Epidermal melanocyte (primary cell): Measurements from ENCODE around the gene CACNA2D3.

Experiments used
- DNase-seq: peaks from one replicate; pipeline ENCODE4 v3.0.0; 2011; ENCODE audit warnings: low spot score; ENCODE audit not compliant: insufficient read length

CACNA2D3 gene

DNA sequence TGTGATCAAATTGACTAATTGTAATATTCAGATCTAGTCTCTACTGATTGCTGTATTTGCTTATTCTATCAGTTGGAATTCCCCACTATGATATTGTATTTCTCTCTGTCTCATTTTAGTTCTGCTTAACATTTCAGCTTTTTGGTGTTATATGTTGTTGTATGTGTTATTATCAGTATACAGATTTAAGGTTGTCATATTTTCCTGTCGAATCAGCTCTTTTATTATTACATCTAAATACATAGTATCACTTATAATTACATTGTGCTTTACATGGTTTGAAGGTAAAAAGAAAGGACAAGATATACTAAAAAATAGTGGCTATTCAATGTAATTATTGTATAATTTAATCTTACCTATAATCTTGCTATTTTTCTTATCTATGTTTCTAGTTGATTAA lies 598.3 kb downstream of the CACNA2D3 start:
- DNase-seq, result no peak

DNA sequence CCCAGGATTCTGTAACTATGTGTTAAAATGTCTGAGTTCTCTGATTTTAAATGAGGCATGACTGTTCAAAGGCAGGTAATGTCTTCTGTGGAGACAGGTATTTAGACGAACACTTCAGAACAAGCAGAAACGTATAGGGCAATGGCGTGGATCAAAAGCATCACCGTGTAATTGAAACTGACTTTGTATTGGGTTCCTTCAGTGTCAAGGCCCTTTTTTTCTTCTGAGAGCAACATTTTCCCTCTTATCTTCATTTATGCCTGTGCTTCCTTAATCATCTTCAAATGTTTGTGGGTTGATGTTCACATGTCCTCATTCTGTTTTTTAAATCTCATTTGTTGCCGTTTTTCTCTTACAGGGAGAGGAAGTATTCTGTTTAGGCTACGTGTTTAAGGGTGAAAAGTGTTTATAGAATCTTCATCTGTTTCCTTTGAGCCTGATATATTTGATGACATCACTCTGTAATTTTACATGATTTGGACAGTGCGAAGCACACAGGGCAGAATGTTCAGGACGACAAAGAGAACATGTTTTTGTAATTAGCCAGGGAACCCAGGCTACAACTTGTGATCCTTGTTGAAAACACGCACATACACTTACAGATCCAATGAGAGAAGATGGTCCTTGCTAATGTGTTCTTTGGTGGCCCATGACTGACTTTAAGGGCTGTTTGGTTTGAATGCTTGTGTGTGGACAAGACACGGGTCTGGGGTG lies 609.5 kb downstream of the CACNA2D3 start:
- no peak for DNase-seq

DNA sequence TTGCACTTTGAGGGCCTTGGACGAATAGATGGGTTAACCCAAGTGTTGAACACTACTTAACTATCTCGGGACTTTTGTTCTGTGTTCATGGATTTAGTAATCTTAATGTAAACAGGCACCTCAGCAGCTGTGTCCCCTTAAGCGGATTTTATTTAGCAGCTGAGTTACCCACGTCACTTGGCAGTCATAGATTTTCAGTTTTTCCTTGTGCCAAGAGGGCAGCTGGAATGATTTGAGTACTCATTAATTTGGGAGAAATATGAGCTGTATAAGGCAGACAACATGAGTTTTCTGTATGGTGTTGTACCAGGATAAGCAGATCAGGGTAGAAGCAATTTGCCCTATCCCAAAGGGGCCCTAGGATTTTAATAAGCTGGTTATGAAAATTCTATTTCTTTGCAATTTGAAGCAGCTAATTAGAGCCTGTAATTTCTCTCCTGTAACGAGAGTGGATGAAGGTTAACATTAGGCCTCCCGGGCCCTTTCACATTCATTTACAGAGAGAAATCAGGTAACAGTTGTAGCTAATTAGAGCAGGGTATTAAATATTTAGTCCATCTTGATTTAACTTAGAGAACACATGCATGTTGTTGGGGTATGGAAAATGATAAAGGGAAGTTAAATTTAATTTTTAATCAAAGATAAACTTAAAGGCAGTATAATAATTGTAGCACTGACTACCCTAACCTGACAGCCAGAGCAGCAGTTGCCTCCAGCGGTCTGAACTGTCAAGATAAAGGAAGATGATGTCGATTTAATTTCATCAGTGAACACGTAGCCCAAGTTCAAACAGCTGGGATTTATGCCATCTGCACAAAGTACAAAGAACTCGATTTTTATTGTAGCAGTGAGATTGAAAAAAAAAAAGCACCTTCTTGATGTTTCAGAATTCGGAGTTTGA lies 611.0 kb downstream of the CACNA2D3 start:
- no peak for DNase-seq

DNA sequence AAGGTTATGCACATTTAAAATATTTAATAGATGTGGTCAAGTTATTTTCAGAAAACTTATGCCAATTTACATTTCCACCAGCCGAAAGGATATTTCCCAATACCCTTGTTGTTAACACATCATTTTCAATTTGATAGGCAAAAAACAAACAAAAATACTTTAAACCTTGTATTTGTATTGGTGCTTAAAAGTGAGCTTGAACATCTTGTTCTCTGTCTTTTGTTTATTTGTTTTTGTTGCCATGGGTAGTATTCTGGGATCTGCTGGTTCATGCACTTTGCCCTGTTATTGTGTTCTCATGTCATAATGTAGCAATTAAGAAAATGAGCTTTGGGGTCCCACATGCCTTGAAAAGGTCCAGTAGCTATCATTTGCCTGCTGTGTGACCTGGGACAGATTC lies 614.1 kb downstream of the CACNA2D3 start:
- DNase-seq, result no peak

DNA sequence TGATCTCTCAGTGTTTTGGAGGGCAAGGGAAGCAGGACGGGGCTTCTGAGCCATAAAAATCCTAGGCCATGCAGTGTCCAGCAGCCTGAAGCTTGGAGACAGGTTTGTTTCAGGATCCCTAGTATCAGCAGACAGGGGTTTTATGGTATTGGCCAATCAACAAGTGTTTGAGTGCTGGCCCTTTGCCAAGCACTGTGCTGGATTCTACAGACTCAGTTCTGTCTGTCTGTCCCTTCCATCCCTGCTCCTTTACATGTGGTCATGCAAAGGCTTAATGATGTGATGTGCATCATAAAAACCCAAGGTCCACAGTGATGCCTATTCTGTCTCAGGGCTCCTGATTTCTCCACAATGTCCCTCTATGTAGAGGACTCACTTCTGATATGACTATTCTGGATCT lies 621.4 kb downstream of the CACNA2D3 start:
- no peak for DNase-seq

DNA sequence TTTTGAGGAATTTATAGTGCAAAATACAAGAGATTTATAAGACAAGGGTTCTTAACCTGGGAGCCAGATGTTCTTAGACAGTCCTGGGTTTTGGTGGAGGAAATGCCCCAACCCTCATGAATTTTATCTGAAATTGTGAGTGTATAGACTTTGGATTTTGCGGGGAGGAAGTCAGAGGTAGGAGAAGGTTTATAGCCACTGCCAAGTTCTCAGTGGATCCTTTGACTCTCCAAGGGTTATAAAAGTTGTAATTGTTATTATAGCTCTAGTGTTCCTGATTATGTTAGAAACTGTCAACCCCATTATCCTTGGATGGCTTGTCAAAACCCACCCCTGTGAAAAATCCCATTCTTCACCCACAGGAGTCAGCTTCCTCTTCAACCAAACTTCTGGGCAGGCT lies 621.9 kb downstream of the CACNA2D3 start:
- no peak for DNase-seq

DNA sequence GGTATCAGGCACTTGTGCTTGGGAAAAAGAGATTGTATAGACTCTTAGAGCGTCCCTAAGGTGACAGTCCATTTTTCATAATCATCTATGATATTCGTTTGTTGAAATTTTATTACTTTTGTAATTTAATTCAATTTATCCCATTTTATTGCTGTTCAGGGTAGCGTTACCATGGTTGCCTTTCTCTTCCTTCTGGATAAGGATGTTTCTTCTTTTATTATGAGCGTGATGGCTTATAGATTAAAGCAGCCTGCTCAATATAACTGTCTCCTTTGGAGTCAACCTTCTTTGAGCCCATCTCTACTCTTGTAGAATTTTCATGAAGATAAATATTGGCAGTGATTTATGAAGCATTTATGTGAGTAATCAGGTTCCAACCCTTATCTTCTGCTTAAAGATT lies 623.5 kb downstream of the CACNA2D3 start:
- DNase-seq, result no peak

DNA sequence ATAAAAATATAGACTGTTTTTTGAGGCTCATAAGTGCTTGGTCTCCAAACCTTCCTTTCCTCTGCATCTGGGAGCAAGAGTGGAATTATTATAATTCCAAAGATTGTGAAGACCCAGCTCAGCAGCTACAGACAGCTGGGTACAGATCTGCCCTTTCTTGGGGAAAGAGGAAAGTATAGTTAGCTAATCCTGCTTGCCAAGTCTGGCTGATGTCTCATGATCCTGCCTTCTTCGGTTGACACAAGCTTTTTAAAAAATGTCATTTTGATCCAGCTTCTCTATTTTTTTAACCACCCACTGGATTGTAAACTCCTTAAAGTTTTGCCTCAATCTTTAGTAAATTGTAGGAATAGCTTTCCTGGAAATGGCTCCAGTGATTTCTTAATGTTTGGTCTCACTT lies 624.4 kb downstream of the CACNA2D3 start:
- no peak for DNase-seq

DNA sequence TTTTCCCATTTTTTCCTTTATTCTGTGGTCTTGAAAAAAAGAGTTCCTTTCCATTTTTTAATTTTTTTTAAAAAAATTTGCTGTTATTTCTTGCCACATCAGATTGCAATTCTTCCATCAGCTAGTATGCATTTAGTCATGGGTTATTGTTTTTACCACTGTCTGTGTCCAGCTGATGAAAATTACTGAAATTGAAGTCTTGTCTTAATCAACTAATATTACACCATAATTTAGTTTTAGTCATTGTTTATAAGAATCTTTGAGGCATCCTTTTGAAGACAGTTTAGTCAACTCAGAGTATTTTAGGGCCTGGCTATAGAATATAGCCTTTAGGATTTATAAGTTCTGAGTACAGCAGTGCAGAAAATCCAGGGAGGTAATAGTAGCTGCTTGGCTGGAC lies 633.4 kb downstream of the CACNA2D3 start:
- DNase-seq, result no peak

DNA sequence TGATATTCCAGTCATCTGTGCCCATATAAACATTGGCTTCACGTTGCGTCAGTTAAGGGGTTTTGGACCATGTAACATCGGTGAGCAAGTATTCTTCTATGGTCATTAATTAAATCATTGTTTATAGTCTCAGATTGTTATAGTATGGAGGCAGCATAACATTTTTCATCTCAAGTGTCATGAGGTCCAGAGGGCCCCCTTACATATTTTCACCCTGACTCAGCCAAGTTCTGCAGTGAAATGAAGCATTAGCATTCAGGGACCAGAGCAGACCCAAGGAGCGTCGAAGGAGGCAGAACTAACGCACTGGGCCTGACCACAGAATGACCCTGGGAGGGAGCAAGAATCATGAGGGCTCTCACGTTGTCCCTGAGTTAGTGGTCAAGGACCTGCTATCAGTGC lies 634.0 kb downstream of the CACNA2D3 start:
- DNase-seq, result no peak

DNA sequence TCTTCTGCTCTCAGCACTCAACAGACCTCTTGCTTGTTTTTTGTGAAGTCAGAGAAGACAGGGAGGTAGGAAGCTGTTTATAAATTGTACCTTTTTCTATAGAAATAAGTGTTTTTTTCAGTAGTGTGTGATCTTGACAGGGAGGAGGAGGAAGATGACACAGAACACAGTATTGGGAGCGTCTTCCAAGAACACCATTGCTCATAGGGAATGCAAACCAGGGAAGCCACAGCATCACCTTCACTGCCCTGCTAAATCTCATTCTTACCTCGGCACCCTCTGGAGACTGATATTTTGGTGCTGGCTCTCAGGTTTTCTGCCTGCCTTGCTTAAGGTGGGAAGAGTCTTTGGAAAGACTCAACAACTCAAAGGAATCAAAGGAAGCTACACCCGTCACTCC lies 636.1 kb downstream of the CACNA2D3 start:
- no peak for DNase-seq

DNA sequence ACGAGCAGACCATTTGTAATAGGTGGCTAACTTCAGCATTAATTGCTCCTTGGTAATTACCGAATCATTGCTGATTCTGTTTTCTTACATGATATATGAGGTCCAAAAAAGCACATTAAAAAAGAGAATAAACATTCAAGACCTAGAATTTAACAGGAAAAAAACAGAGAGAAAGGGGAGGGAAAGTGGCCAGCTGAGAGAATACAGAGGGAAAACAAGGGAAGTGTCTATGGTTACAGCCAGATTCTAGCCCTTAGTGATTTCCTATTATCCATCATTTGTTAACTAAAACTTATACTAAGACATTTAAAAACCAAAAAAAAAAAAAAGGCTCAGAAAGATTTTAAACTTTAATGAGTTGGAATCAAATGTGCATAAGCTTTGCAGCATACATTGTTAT lies 636.8 kb downstream of the CACNA2D3 start:
- DNase-seq, result no peak

DNA sequence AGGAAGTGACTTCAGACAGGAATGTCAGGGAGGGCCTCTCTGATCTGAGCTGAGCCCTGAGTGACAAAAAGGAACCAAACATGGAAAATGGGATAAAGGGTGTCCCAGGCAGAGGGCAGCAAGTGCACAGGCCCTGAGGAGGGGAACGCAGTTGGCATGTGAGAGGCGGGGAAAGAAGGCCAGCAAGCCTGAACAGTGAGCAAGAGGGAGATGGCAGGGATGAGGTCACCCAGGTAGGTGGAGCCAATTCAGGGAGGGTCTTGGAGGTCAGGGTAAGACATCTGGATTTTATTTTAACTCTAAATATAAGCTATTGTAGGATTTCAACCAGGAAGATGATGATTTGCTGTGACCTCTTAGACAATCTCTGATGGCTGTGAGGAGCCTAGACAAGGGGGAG lies 637.8 kb downstream of the CACNA2D3 start:
- no peak for DNase-seq

DNA sequence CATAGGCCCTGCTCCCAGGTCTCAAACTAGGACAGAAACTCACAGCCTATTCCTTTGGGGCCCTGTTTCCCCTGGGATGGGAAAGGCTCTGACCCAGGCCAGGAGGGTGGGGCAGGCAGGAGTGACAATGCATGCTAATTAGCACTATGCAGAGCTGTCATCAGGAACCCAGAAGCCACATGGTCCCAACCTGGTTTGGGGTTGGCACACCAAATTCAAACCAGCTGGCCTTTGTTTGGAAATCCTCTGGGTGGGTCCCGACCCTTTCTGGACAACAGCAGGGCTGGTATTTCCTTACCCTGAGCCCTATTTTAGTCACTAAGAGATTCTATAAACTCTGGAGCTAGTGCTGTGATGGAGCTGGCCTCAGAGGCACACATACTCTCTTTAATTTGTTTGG lies 639.3 kb downstream of the CACNA2D3 start:
- DNase-seq, result no peak

DNA sequence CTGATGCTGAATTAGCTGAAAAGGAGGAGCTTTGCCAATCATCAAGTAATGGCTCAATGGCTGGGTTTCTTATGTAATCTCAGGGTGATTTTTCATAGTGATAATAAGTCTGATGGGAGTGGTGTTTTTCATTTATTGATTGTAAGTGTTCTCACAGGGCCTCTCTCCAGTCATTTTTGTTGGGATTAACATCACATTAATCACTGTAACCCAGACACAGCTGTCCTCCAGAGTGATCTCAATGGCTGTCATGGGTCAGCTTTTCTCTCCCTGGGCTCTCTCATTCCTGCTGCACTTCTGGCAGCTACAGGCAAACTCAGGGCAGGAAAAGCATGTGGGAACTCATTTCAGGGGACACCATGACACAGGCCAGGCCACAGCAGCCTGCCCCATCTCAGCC lies 642.6 kb downstream of the CACNA2D3 start:
- no peak for DNase-seq

DNA sequence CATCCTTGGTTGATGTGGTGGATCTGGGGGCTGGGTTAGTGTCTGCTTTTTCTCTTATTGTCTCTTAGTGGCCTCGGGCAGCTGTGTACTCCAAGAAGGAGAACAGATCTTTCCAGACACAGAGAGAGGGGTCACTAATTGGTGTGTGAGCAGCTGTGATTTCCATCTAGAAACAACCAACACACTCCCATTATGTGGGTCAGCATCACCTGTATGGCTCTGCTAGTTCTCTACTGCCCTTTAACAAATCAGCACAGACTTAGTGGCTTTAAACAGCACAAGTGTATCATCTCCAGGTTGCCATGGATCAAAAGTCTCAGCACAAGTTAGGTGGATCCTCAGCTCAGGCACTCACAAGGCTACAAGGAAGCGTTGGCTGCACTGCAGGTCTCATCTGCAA lies 648.7 kb downstream of the CACNA2D3 start:
- DNase-seq, result no peak

DNA sequence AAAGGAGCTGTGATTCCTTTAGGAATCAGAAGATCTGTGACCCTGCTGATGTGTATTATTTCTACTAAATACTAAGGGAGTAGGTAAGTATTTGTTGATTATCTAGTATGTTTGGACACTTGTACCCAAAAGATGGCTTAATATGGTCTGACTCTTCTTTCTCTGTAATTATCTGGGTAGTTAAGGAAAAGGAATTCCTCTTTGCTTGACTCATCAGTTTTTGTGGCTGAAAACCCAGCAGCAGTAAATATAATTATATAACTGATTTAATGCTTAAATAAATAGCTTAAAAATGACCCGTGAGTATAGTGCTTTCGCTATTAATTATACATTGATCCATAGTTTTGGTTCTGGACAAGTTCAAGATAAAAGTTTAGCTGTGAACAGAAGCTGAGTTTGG lies 649.7 kb downstream of the CACNA2D3 start:
- no peak for DNase-seq

DNA sequence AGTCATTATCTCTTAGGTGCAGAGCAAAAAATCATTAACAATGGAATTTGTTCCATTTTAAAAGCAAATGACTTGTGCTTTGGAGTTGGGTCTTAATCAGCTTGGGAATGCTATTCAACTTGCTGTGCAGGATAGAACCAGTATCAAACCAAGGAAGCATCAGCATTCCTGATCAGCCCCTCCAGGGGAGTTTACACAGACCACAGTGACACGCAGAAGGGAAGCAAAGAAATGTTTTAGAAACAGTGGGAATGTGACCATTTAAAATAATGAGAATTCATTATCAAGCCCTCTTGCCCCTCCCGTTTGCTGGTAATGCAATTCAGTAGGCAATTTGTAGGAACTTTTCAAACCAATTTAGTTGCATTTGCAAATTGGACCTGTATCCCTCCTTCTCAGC lies 650.4 kb downstream of the CACNA2D3 start:
- no peak for DNase-seq

DNA sequence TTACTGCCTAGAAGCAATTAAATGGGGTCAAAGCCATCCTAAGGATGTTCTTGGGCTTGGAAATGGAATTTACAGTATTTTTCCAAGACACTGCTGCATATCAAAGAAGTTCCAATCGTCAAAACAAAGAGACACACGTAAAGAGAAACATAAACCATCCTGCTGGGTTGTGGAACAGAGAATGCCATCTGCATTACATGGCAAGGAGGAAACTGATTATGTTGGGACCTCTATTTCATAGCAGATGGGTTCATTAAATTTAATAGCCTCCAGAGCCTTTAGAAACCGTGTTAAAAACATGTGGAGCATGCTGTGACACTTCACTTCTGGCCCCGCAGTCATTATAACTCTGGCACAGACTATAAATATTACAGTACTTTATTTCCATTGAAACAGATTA lies 650.9 kb downstream of the CACNA2D3 start:
- no peak for DNase-seq

DNA sequence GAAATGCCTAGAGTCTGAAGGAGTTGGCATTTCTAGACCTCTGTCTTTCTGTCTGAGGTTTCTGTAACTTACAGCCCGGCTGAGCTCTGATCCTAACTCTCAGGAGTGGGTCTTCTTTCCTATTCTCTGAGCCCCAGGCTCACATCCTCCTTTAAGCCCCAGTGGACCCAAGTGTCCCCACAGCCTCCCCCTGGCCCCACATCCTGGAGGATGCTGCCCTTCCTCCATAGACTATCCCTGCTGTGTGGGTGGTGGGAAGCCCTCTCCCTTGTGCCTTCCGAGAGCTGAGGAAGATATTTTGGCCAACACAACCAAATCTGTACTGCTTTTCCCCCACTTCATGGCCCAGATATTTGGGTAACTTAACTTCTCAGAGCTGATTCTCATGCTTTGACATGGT lies 654.2 kb downstream of the CACNA2D3 start:
- no peak for DNase-seq

DNA sequence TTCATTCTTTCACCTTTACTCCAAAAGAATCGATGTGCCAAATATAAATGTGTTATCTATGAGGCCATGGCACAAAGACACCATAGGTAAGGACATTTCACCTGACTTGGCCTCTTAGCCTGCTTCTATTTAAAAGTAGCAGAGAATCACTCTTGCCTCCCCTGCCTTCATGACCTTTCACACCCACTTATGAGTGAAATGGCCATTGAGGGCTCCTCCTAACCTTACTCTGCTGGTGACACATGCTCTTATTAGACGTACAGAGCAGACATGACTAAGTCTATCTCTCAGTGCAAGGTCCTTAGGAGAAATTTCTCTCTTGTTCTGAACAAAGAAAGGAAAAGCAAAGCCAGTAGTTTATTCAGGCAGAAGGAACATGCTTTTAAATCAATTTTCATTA lies 654.8 kb downstream of the CACNA2D3 start:
- no peak for DNase-seq

DNA sequence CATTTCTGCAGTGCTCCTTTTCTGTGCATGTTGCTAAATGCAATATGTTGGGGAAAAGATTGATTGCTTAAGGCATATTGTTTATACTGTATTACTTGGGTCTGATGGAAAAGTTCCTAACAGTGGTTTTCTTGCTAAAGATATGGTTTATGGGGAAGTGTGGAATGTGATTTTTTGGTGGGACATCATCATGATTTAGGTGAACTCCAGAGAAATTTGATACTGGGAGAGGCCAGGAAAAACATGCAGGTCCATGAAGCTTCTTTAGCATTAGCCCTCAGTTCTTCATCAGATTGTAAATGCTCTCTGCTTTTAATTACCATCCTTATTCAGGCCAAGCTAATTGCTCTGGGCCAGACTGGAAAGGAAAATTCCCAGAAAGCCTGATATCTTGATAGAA lies 658.0 kb downstream of the CACNA2D3 start:
- DNase-seq, result no peak

DNA sequence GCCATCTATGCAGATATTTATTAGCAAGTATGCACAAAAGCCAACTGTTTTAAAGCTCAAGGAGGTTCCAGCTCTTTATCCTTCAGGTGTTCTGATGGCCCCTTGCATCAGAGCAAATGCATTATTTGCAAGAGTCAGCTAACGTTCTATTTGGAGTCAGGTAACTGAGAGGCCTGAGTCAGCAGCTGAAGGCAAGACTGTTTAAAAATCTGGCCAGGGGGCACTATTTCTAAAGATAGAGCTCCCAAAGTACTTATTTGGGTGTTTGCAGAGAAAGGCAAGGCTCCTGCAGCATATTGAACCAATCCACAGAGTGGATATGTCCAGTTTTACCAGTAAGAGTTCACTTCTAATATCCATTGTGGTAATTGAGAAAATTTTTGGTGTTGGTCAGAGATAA lies 659.4 kb downstream of the CACNA2D3 start:
- DNase-seq, result no peak
